HG03097 (cell line): ENCODE measurements around the gene H19.

Source experiments
- ATAC-seq: cut with Tn5 transposase; IDR thresholded peaks from one replicate; pipeline ENCODE4 v1.9.1; 2021; ENCODE audit not compliant: unreplicated experiment, low FRiP score

H19 gene

GRCh38 chr11:1987024-1987423, 10.6 kb downstream of the H19 start:
- no peak for ATAC-seq

- ATAC-seq = no peak
Observed at GRCh38 chr11:1983601-1983961, 14.1 kb downstream of the H19 start.

DNA sequence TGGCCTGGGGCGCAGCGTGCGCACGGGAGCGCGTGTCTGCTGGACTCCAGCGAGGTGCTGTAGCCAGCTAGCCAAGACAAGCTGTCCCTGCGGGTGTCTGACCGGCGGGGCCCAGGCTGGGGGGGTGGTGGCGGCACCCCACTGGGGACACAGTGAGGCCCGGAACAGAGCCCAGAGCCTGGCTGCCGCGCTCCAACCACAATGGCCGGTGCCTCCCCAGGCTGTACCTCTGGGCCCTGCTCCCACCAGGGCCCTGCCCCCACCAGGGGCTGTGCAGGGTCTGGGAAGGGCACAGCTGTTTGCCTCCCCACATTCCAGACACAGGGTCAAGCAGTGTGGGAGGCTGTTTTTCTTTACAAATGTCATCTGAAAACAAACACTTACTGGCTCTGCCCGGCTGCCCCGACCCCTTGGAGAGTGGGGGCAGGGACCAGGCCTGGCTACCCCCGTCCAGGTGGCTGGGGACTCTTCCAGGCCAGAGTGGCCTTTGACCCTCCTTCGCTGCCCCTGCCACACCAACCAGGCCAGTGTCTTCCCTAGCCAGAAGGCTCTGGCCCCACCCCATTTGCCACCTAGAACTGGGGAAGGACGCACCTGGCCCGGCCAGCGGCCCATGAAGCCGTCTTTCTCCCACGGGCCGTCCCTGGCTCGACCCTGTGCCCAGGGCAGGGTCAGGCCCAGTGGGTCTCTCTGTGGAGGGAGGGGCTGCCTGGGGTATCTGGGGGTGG, 14.6 kb downstream of the H19 start:
- ATAC-seq = no peak

- ATAC-seq = no peak
Observed at GRCh38 chr11:1979607-1980006, 18.0 kb downstream of the H19 start.

- no peak for ATAC-seq
Observed at GRCh38 chr11:1978720-1979473, 18.7 kb downstream of the H19 start.

- ATAC-seq = no peak
Observed at GRCh38 chr11:1975185-1975584, 22.5 kb downstream of the H19 start.

- ATAC-seq = no peak
Observed at GRCh38 chr11:1970956-1971355, 26.7 kb downstream of the H19 start.

DNA sequence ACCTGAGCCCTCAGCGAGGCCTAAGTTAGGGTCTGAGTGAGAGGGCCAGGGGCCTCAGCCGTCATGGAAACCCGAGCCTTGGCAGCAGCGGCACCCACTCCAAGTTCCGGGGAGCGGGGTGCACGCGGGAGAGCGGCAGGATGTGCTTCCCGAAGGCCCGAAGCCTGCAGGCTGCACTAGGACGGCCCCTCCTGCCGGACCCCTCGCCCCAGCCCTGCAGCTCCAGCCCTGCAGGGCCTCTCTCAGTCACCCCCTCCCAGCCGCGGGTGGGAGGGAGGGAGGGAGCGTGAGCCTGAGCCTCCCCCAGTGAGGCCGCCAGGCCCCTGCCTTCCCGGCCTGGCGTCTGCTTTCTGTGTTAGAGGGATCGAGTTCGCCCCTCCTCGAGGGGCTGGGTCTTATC, 27.9 kb downstream of the H19 start:
- ATAC-seq = no peak

GRCh38 chr11:1969035-1969434, 28.6 kb downstream of the H19 start:
- no peak for ATAC-seq

GRCh38 chr11:1968454-1969002, 29.1 kb downstream of the H19 start:
- no peak for ATAC-seq

DNA sequence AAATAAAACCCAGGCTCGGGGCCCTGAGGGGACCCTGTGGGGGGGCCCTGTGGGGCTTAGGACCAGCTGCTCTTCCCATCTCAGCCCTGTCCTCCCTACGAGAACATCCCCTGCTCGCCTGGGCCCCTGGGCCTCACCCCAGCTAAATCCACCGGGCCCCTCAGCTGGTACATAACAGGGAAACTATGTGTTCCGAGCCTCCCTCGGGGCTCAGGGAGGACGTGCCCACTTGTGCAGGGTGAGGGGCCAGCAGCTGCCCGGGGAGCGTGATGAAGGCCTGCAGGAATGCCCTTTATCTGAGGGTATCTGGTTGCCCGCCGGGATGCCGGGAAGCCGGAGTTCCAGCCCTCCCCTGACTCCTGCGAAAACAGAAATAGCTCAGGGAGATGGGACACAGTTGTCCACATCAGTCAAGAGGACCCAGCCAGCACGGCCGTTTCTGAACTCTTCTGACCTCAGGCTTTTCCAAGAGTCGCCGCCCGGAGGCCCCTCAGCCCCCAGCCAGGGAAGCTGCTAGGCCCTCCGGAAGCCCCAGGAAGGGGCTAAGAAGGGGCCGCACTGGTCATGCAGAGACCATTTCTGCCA, 29.9 kb downstream of the H19 start:
- no peak for ATAC-seq

GRCh38 chr11:1966531-1966930, 31.1 kb downstream of the H19 start:
- no peak for ATAC-seq

DNA sequence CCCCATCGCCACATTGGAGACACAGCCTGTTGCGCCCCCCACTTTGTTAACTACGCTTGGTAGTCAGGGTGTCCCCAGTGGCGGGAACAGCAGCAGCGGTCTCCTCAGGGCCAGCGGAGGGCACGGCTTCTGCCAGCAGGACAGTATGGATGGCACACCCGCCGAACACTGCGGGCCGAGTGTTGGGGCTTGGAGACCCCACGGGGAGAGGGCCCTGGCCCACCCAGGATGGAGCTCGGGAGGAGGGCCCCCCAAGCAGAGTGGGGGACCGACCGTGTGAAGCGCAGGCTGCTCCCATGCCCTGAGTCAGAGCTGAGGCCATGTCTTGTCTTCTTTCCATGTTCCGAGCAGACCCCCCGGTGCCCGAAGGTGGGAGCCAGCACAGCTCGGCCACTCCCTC, 32.7 kb downstream of the H19 start:
- ATAC-seq = no peak

DNA sequence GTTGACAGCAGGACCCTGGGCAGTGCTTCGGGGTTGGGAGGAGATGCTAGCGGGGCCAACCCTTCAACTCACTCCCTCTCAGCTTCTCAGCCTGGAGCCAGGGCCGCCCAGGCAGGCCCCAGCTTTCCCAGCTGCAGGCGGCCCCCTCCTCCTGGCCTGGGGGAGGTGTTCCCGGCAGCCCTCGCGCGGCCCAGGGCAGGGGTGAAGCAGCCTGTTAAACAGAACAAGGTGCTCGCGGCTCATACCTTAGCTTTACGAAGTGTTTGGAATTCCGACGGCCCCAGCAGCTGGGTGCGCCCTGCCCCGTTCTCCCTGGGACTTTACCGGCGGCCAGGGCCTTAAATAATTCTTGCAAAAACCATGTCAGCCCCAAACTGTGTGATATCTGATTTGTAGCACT, 33.3 kb downstream of the H19 start:
- ATAC-seq = no peak

DNA sequence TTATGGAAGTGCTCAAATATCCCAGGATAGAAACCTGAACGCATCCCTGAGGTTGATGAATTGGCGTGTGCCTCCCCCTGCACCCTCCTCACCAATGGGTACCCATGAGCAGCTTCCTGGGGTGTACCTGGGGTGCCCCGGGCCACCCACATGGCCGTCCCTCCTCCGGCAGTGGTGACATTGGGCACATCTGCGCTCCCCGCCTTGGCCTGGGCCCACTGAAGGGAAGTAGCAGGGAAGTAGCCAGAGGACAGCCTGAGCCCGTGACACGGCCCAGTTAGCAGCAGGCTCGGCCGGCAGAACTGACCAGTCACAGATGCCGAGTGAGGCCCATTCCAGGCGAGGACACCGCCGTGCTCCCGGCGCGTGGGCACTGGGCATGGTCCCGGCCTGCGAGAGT, 33.8 kb downstream of the H19 start:
- no peak for ATAC-seq

GRCh38 chr11:1959786-1960185, 37.9 kb downstream of the H19 start:
- no peak for ATAC-seq

- no peak for ATAC-seq
Observed at GRCh38 chr11:1958367-1958766, 39.3 kb downstream of the H19 start.

DNA sequence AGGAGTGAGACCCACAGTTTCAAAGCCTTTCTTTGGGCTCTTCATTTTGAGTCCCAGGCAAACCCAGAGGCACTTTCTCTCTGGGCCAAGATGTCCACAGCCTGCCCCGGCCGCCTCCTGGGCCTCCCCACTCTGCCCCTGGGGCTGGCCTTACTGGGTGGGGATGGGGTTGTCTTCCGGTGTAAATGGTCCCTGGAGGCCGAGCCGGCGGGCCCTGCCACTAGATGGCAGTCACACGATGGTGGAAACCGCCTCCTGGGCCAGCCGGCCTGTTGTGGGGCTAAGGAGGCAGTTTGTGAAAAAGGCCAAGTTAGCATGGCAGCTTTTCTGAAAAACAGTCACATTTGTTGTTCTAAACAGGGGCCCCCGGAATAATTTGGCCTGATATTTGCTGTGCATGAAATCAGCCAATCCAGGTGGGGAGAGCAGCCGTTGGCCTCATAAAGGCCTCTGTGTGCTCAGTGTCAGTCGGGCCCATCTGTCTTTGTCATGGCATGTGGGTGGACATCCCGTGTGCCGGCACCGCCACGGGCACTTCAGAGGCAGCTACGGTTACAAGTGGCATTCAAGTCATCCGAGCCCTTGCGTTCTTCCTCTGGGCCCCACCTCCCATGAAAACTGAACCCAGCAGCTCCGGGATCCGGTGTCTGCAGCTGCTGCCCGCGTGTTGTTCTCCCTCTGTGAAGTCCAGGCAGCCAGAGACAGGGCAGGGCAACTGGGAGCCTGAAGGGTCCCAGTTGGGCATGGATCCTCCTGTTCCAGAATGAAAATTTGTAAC, 44.0 kb downstream of the H19 start:
- ATAC-seq = no peak

DNA sequence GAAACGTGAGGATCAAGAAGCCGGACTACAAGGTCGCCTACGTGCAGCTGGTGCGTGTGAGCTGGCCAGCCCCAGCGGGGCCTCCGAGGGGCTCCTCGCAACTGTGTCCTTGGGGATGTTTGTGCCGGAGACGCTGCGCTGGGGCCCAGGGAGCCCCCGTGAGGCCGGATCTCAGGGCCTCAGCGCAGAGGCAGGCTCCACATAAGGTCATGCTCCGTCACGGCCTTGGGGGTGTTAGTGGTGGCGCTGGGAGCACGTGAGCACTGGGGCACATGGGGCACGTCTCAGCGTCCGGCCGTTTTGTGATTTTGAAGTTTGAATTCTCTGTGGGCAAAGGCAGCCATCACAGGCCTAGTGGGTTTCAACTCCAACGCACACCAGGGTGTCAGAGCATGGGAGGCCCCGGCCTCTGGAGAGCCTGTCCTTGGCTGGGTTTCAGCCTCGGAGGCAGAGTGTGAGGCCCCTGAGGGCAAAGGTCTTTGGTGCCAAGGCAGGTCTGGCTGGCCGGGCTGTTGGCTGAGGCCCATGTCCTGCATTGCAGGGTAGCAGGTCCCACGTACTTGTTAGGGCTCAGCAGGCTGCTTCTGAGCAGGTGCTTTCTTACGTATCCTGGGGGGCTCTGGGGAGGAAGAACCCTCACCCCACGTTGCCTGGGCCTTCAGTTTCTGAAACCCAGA, 44.7 kb downstream of the H19 start:
- no peak for ATAC-seq

- no peak for ATAC-seq
Observed at GRCh38 chr11:1949922-1950321, 47.7 kb downstream of the H19 start.
